Neural progenitor cell (in vitro differentiated cells): Measurements from ENCODE around the gene PSEN1.

Experiments
- CTCF ChIP-seq: fragments of 200-600 bp; sonication (generic); IDR thresholded peaks from 2 replicates; pipeline ENCODE4 v1.5.1; 2017; ENCODE audit warnings: antibody characterized with exemption, mild to moderate bottlenecking
- EZH2 ChIP-seq: fragments of 200-600 bp; sonication (generic); IDR thresholded peaks from 2 replicates; pipeline ENCODE4 v1.6.1; 2017; ENCODE audit warnings: antibody characterized with exemption, mild to moderate bottlenecking, moderate library complexity
- EZH2phosphoT487 ChIP-seq: fragments of 200-600 bp; sonication (generic); IDR thresholded peaks from 2 replicates; pipeline ENCODE4 v1.6.1; 2017; ENCODE audit warnings: antibody characterized with exemption

DNA sequence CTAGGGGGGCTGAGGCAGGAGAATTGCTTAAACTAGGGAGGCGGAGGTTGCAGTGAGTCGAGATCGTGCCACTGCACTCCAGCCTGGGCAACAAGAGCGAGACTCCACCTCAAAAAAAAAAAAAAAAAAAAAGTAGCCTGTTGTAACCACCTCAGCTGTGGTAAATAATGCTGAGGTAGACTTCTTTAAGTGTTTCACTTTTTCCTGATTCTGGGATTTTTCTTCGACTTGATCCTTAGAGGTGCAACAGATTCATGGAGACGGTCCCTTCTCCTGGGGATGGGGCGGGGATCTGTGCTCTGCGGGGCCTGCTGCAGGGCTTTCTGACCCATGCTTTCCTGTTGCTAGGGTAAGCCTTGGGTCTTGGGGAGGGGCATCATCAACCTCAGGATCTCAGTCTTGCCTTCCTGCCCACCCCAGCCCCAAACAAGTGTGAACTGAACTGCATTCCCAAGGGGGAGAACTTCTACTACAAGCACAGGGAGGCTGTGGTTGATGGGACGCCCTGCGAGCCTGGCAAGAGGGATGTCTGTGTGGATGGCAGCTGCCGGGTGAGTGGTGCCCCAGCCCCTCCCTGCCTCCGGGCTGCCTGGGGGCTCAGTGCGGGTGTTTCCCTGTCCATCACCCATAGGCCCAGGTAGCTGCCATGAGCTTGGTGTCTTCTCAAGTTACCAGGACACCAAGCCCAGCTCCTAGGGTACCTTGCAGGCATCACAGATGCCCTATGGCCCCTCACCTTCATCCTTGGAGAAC, 113.4 kb downstream of the PSEN1 start:
- TF ChIP-seq CTCF, result no peak
- TF ChIP-seq EZH2phosphoT487, result no peak
- TF ChIP-seq EZH2, result no peak
